OCI-LY3 (cell line): Measurements from ENCODE around the gene SAPCD1.

Experiments used
- H2AFZ ChIP-seq: fragments of 200-600, 300-600 bp; shearing (Covaris generic); 2 replicates; pipeline ENCODE4 v1.6.0; 2014; ENCODE audit warnings: antibody characterized with exemption, low read depth, low read length
- H3K27ac ChIP-seq: fragments of 200-600, 300-600 bp; sonication (generic); 2 replicates; pipeline ENCODE4 v1.5.1; 2014; ENCODE audit warnings: mild to moderate bottlenecking, low read length, moderate library complexity, mixed read lengths
- H3K27me3 ChIP-seq: fragments of 200-600, 300-600 bp; sonication (generic); 2 replicates; pipeline ENCODE4 v1.6.1; 2014; ENCODE audit warnings: low read depth, low read length, mixed read lengths
- H3K36me3 ChIP-seq: fragments of 200-600, 300-600 bp; sonication (generic); replicated peaks from 2 replicates; pipeline ENCODE3; 2014; ENCODE audit warnings: low read depth, low read length, mixed read lengths
- H3K4me1 ChIP-seq: fragments of 300-600, 200-600 bp; sonication (generic); 2 replicates; pipeline ENCODE4 v1.6.1; 2014; ENCODE audit warnings: low read length, mixed read lengths
- H3K4me2 ChIP-seq: fragments of 200-600, 300-600 bp; sonication (generic); 2 replicates; pipeline ENCODE4 v1.6.1; 2014; ENCODE audit warnings: low read length, mixed read lengths
- H3K4me3 ChIP-seq: fragments of 300-600, 200-600 bp; sonication (generic); 2 replicates; pipeline ENCODE4 v1.5.1; 2014; ENCODE audit warnings: antibody characterized with exemption, mild to moderate bottlenecking, low read length, moderate library complexity
- H3K79me2 ChIP-seq: fragments of 300-600, 200-600 bp; shearing (Covaris generic); 2 replicates; pipeline ENCODE4 v1.6.1; 2014; ENCODE audit warnings: mild to moderate bottlenecking, low read length, mixed read lengths
- H3K9ac ChIP-seq: fragments of 300-600, 200-600 bp; shearing (Covaris generic); 2 replicates; pipeline ENCODE4 v1.6.0; 2014; ENCODE audit warnings: mild to moderate bottlenecking, low read length, moderate library complexity
- H3K9me3 ChIP-seq: fragments of 200-600, 300-600 bp; shearing (Covaris generic); 2 replicates; pipeline ENCODE4 v1.6.1; 2014; ENCODE audit warnings: low read length, mixed read lengths; ENCODE audit not compliant: insufficient read depth
- H4K20me1 ChIP-seq: fragments of 200-600, 300-600 bp; sonication (generic); 2 replicates; pipeline ENCODE4 v1.6.1; 2016; ENCODE audit warnings: low read length, mixed read lengths; ENCODE audit not compliant: insufficient read depth
- EZH2phosphoT487 ChIP-seq: fragments of 200-600 bp; shearing (Covaris generic); IDR thresholded peaks from 2 replicates; pipeline ENCODE4 v1.6.1; 2018; ENCODE audit warnings: antibody characterized with exemption, mixed run types, low read depth
- TF ChIP-seq, protein P1 (sequence below): fragments of 200-600, 300-600 bp; sonication (generic); IDR thresholded peaks from 2 replicates; pipeline ENCODE4 v1.5.1; 2014; ENCODE audit warnings: antibody characterized with exemption, low read length, low read depth

The SAPCD1 gene

DNA sequence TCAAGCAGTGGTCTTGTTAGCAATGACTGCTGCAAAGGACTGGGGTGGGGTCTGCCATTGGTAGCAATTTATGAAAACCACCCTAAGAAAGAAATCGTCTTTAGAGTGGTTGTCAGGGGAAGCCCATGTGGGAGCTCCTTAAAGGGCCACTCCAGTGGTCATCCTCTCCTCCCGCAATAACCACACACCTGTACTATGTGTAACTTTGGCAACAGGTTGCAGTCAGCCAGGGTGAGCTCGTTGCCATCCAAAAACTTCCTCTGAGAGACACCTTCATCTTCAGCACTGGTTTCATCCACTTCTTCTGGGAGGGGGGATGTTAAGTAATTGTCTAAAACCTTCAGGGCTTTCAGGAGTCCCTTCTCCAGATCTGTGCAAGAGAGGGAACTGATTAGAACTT is 30.4 kb upstream of the SAPCD1 start:
- Histone ChIP-seq H3K4me1 (peaks cover 41% of the 10 kb centered on the region), H3K27me3 (no peaks in the 10 kb centered on the region), H3K9ac (no peak overlapping the region), H3K36me3 (peaks cover 34% of the 10 kb centered on the region), H2AFZ (no peak overlapping the region), H4K20me1 (peaks cover 13% of the 10 kb centered on the region), H3K9me3 (no peaks in the 10 kb centered on the region), H3K4me2 (no peak overlapping the region), H3K79me2 (peaks cover 37% of the 10 kb centered on the region), H3K27ac (no peak overlapping the region), H3K4me3 (no peak overlapping the region)
- TF ChIP-seq, protein P1, sequence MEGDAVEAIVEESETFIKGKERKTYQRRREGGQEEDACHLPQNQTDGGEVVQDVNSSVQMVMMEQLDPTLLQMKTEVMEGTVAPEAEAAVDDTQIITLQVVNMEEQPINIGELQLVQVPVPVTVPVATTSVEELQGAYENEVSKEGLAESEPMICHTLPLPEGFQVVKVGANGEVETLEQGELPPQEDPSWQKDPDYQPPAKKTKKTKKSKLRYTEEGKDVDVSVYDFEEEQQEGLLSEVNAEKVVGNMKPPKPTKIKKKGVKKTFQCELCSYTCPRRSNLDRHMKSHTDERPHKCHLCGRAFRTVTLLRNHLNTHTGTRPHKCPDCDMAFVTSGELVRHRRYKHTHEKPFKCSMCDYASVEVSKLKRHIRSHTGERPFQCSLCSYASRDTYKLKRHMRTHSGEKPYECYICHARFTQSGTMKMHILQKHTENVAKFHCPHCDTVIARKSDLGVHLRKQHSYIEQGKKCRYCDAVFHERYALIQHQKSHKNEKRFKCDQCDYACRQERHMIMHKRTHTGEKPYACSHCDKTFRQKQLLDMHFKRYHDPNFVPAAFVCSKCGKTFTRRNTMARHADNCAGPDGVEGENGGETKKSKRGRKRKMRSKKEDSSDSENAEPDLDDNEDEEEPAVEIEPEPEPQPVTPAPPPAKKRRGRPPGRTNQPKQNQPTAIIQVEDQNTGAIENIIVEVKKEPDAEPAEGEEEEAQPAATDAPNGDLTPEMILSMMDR: no peak
- TF ChIP-seq EZH2phosphoT487: no peak

DNA sequence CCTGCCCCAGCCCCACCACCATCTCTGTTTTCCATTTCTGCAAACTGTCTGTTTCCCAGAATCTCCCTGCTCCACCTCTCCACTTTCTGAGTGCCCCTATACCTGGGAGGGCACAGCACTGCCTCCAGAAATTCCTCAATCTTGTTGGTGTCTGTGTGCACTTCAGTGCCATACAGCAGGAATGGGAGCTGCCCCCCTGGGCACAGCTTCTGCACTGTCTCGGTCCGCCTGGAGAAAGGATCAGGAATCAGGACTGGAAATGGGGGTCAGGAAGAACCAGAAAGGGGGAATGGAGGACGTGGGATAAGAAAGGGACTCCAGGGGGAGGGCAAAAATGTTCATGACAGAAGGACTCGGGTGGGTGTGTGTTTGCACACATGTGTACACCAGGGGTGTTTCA is 28.7 kb upstream of the SAPCD1 start:
- TF ChIP-seq, protein P1: no peak
- TF ChIP-seq EZH2phosphoT487: no peak
- H3K36me3 ChIP-seq: peaks cover 30% of the 10 kb centered on the region
- H3K9ac ChIP-seq: no peak overlapping the region
- peaks cover 37% of the 10 kb centered on the region for H3K79me2 ChIP-seq
- peaks cover 41% of the 10 kb centered on the region for H3K4me1 ChIP-seq
- H4K20me1 ChIP-seq: peaks cover 8% of the 10 kb centered on the region
- no peak overlapping the region for H3K4me3 ChIP-seq
- no peak overlapping the region for H2AFZ ChIP-seq
- no peak overlapping the region for H3K4me2 ChIP-seq
- H3K27me3 ChIP-seq: no peaks in the 10 kb centered on the region
- H3K27ac ChIP-seq: no peak overlapping the region
- no peaks in the 10 kb centered on the region for H3K9me3 ChIP-seq

DNA sequence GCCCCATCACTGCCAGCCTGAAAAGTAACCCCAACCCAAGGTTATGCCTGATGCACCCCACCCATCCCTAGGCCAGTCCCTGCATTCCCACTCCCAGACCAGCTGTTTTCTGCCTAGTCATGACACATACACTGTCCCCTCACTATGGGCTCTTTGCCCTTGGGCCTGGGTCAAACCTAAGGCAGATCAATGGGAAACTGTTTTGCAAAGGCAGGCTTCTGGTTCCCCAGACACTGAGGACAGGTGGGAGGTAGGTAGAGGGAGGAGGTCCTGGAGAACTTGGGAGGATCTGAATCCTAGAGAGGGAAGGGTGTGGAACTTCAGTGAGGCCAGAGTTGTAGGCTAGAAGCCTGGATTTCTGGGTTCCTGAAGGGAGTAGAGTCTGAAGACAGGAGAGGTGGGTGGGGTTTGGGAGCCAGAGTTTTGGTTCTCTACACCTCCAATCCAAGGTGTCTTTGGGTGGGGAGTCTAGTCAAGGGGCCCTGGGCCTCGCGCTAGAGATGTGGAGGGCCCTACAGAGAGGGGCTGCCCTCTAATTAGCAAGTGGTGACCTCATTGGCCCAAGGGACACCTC is 28.1 kb upstream of the SAPCD1 start:
- TF ChIP-seq EZH2phosphoT487: no peak
- TF ChIP-seq, protein P1: no peak
- peaks cover 37% of the 10 kb centered on the region for H3K79me2 ChIP-seq

DNA sequence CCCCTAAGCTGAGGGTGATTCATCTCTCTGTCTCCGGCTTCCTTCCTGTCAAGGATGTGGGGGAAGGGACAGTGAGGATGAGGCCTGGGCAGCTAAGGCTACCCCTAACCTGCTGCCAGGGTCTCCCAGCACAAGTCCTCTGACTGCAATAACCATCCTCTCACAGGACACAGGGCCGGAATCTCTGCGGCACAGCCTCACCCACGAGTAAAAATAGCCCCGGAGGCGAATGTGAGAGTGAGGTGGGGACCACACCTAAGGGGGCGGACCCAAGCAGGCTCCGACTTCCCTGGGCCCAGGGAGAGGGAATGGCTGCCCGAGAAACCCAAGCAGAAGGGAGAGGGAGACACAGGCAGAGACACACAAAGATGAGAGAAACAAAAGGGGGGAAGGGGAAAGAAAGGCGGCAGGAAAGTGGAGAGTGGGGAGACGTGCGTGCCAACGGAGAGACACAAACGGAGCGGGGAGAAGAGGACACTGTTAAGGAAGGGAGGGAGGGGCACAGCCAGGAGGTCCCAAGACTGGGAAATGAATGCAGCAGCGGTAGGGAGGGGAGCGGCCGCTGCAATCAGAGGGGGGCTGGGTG is 27.5 kb upstream of the SAPCD1 start:
- H3K79me2 ChIP-seq: peaks cover 38% of the 10 kb centered on the region
- peaks cover 34% of the 10 kb centered on the region for H3K4me1 ChIP-seq
- peak overlapping the region; percentile 95 for H3K4me3 ChIP-seq
- TF ChIP-seq EZH2phosphoT487: no peak
- TF ChIP-seq, protein P1: no peak
- no peak overlapping the region for H2AFZ ChIP-seq
- H3K9me3 ChIP-seq: no peaks in the 10 kb centered on the region
- H3K27me3 ChIP-seq: no peaks in the 10 kb centered on the region
- H3K27ac ChIP-seq: peak overlapping the region; percentile 98
- peak overlapping the region; percentile 98 for H3K4me2 ChIP-seq
- peak overlapping the region; percentile 99 for H3K9ac ChIP-seq
- H3K36me3 ChIP-seq: peaks cover 29% of the 10 kb centered on the region
- H4K20me1 ChIP-seq: peaks cover 8% of the 10 kb centered on the region

More for the DNA sequence above, 28.1 kb upstream of the SAPCD1 start:
- H3K9ac ChIP-seq: peak overlapping the region; percentile 99; the same call in 1 of the 2 replicates
- peaks cover 39% of the 10 kb centered on the region for H3K4me1 ChIP-seq
- peak overlapping the region; percentile 98 for H3K27ac ChIP-seq
- no peaks in the 10 kb centered on the region for H3K27me3 ChIP-seq
- peak overlapping the region; percentile 98 for H3K4me2 ChIP-seq
- H3K4me3 ChIP-seq: peak overlapping the region; percentile 95
- H3K36me3 ChIP-seq: peaks cover 30% of the 10 kb centered on the region
- peaks cover 8% of the 10 kb centered on the region for H4K20me1 ChIP-seq
- no peaks in the 10 kb centered on the region for H3K9me3 ChIP-seq
- H2AFZ ChIP-seq: no peak overlapping the region
